Neural progenitor cell (in vitro differentiated cells): ENCODE results near the gene ANAPC16. TPM values are rescaled to one million over a fixed set of nuclear protein-coding genes. Genes with fewer than 3 reads are reported as not detected.
A peak's percentile ranks its signal among the peaks of the same experiment; 100 is the strongest.

Experiments used
- DNase-seq: peaks from one replicate; pipeline ENCODE4 v3.0.0-alpha.2; 2016; ENCODE audit warnings: low spot score
- H2AFZ ChIP-seq: fragments of 200-600 bp; sonication (generic); replicated peaks from 2 replicates; pipeline ENCODE4 v1.6.1; 2016; ENCODE audit warnings: antibody characterized with exemption
- H3F3A ChIP-seq: fragments of 200-600 bp; sonication (generic); 2 replicates; pipeline ENCODE4 v1.6.1; 2016; ENCODE audit warnings: antibody characterized with exemption, low read depth
- H3K27ac ChIP-seq: fragments of 200-600 bp; sonication (generic); 2 replicates; pipeline ENCODE4 v1.5.1; 2016; ENCODE audit warnings: mild to moderate bottlenecking
- H3K27me3 ChIP-seq: fragments of 200-600 bp; sonication (generic); 2 replicates; pipeline ENCODE4 v1.6.1; 2016; ENCODE audit warnings: mild to moderate bottlenecking, moderate library complexity
- H3K36me3 ChIP-seq: fragments of 200-600 bp; sonication (generic); 2 replicates; pipeline ENCODE4 v1.5.1; 2016
- H3K4me1 ChIP-seq: fragments of 200-600 bp; sonication (generic); 2 replicates; pipeline ENCODE4 v1.6.1; 2016; ENCODE audit warnings: mixed run types
- H3K4me2 ChIP-seq: fragments of 200-600 bp; sonication (generic); 2 replicates; pipeline ENCODE4 v1.6.1; 2016
- H3K4me3 ChIP-seq: fragments of 200-600 bp; sonication (generic); 2 replicates; pipeline ENCODE4 v1.5.1; 2016
- H3K79me2 ChIP-seq: fragments of 200-600 bp; sonication (generic); 2 replicates; pipeline ENCODE4 v1.6.1; 2016; ENCODE audit warnings: low read depth
- H3K9ac ChIP-seq: fragments of 200-600 bp; sonication (generic); 2 replicates; pipeline ENCODE4 v1.6.1; 2016
- H3K9me3 ChIP-seq: fragments of 200-600 bp; sonication (generic); 2 replicates; pipeline ENCODE4 v1.5.1; 2016; ENCODE audit warnings: low read depth
- H4K20me1 ChIP-seq: fragments of 200-600 bp; sonication (generic); 2 replicates; pipeline ENCODE4 v1.6.1; 2016; ENCODE audit warnings: low read depth
- H3K27ac Mint-ChIP-seq: 3 replicates; pipeline ENCODE4 v1.8.0; 2021; ENCODE audit warnings: mixed read lengths
- H3K27me3 Mint-ChIP-seq: 2 replicates; pipeline ENCODE4 v1.8.0; 2022; ENCODE audit warnings: low read depth, mild to moderate bottlenecking, inconsistent platforms, moderate library complexity, mixed read lengths; ENCODE audit not compliant: insufficient read depth
- H3K36me3 Mint-ChIP-seq: 3 replicates; pipeline ENCODE4 v1.8.0; 2021; ENCODE audit warnings: mixed read lengths
- H3K4me1 Mint-ChIP-seq: 3 replicates; pipeline ENCODE4 v1.8.0; 2021; ENCODE audit warnings: mixed read lengths
- H3K4me3 Mint-ChIP-seq: 3 replicates; pipeline ENCODE4 v1.8.0; 2021; ENCODE audit warnings: mild to moderate bottlenecking, moderate library complexity, mixed read lengths
- H3K9me3 Mint-ChIP-seq: 3 replicates; pipeline ENCODE4 v1.8.0; 2020; ENCODE audit warnings: mixed read lengths
- CTCF ChIP-seq: fragments of 200-600 bp; sonication (generic); IDR thresholded peaks from 2 replicates; pipeline ENCODE4 v1.5.1; 2017; ENCODE audit warnings: antibody characterized with exemption, mild to moderate bottlenecking
- EZH2 ChIP-seq: fragments of 200-600 bp; sonication (generic); IDR thresholded peaks from 2 replicates; pipeline ENCODE4 v1.6.1; 2017; ENCODE audit warnings: antibody characterized with exemption, mild to moderate bottlenecking, moderate library complexity
- EZH2phosphoT487 ChIP-seq: fragments of 200-600 bp; sonication (generic); IDR thresholded peaks from 2 replicates; pipeline ENCODE4 v1.6.1; 2017; ENCODE audit warnings: antibody characterized with exemption
- total RNA-seq: library from RNA; depleted of rRNA; stranded (reverse); fragments of >200 nt; gene quantifications from 2 replicates; pipeline ENCODE4 v1.2.3, GENCODE V29; 2015; ENCODE audit warnings: low replicate concordance

ANAPC16 gene
- total RNA-seq, 1 donor from 2014 or later, result 217 TPM

- H3K4me1 ChIP-seq, result peaks cover 10% of the 10 kb centered on the region
- H2AFZ ChIP-seq, result no peak overlapping the region
- no peaks in the 10 kb centered on the region for H3K27me3 ChIP-seq
- TF ChIP-seq CTCF, result no peak
- TF ChIP-seq EZH2phosphoT487, result no peak
- H3K27ac Mint-ChIP-seq, result no peak overlapping the region
- H3K27ac ChIP-seq, result peak overlapping the region; percentile 71
- H3K9me3 ChIP-seq, result no peaks in the 10 kb centered on the region
- H3K9ac ChIP-seq, result peak overlapping the region; percentile 26
- DNase-seq, result no peak
- H4K20me1 ChIP-seq, result peaks cover 28% of the 10 kb centered on the region
- H3K36me3 Mint-ChIP-seq, result peaks cover 1% of the 10 kb centered on the region
- H3K4me3 Mint-ChIP-seq, result no peak overlapping the region
- peaks cover 79% of the 10 kb centered on the region for H3K79me2 ChIP-seq
- peaks cover 42% of the 10 kb centered on the region for H3F3A ChIP-seq
- H3K36me3 ChIP-seq, result no peaks in the 10 kb centered on the region
- H3K4me1 Mint-ChIP-seq, result peaks cover 30% of the 10 kb centered on the region
- no peak overlapping the region for H3K4me2 ChIP-seq
- H3K9me3 Mint-ChIP-seq, result no peaks in the 10 kb centered on the region
- no peak overlapping the region for H3K4me3 ChIP-seq
- no peaks in the 10 kb centered on the region for H3K27me3 Mint-ChIP-seq
Measured at GRCh38 chr10:72218726-72219125, 2.9 kb downstream of the ANAPC16 start.

- no peak for DNase-seq
- Histone ChIP-seq H3K36me3 (no peaks in the 10 kb centered on the region), H3K27me3 (no peaks in the 10 kb centered on the region), H3K27ac (peak overlapping the region; percentile 71), H3K9me3 (no peaks in the 10 kb centered on the region), H3K9ac (no peak overlapping the region), H3K79me2 (peaks cover 79% of the 10 kb centered on the region), H2AFZ (no peak overlapping the region), H3K4me3 (no peak overlapping the region), H3K4me1 (peaks cover 10% of the 10 kb centered on the region), H3F3A (peaks cover 45% of the 10 kb centered on the region), H3K4me2 (no peak overlapping the region), H4K20me1 (peaks cover 29% of the 10 kb centered on the region)
- Mint-ChIP-seq H3K4me1 (peaks cover 30% of the 10 kb centered on the region), H3K27me3 (no peaks in the 10 kb centered on the region), H3K4me3 (no peak overlapping the region), H3K9me3 (no peaks in the 10 kb centered on the region), H3K27ac (no peak overlapping the region), H3K36me3 (peaks cover 1% of the 10 kb centered on the region)
- TF ChIP-seq EZH2, result no peak
- TF ChIP-seq CTCF, result no peak
- TF ChIP-seq EZH2phosphoT487, result no peak
Measured at GRCh38 chr10:72219235-72219814, 3.5 kb downstream of the ANAPC16 start.

GRCh38 chr10:72220637-72221036, 4.8 kb downstream of the ANAPC16 start:
- Mint-ChIP-seq H3K4me1 (peaks cover 21% of the 10 kb centered on the region), H3K27ac (no peak overlapping the region), H3K27me3 (no peaks in the 10 kb centered on the region), H3K9me3 (no peaks in the 10 kb centered on the region), H3K4me3 (no peak overlapping the region), H3K36me3 (peaks cover 4% of the 10 kb centered on the region)
- Histone ChIP-seq H3K79me2 (peaks cover 79% of the 10 kb centered on the region), H3K4me2 (no peak overlapping the region), H3K36me3 (no peaks in the 10 kb centered on the region), H2AFZ (no peak overlapping the region), H3K9me3 (no peaks in the 10 kb centered on the region), H4K20me1 (peaks cover 29% of the 10 kb centered on the region), H3K27me3 (no peaks in the 10 kb centered on the region), H3K27ac (no peak overlapping the region), H3K4me3 (no peak overlapping the region), H3K9ac (no peak overlapping the region), H3K4me1 (peaks cover 5% of the 10 kb centered on the region), H3F3A (peaks cover 42% of the 10 kb centered on the region)
- no peak for DNase-seq
- TF ChIP-seq CTCF, result no peak
- TF ChIP-seq EZH2, result no peak
- TF ChIP-seq EZH2phosphoT487, result no peak
